Common myeloid progenitor, CD34-positive (primary cell): ENCODE data around the gene LRRC45.

Experiments
- CTCF ChIA-PET: fragments of 350-600 bp; sonication (Branson Sonifier 250); formaldehyde crosslinking; loops from one replicate; lab custom pipeline; 2021; ENCODE audit warnings: antibody characterized with exemption; lab: Charles Lee
- POLR2A ChIA-PET: fragments of 350-600 bp; sonication (Branson Sonifier 250); formaldehyde crosslinking; loops from one replicate; lab custom pipeline; 2021; ENCODE audit warnings: antibody characterized with exemption; lab: Charles Lee
- DNase-seq, 3 donors: peaks; one replicate each; pipeline versions ENCODE4 v3.0.0 to v3.0.0-alpha.2; 2013
- H3K27ac ChIP-seq, 2 experiments: 1 replicate in 1 of 2; 2 replicates in 1 of 2; pipeline ENCODE4 v1.7.0; 2013; ENCODE audit warnings: inconsistent platforms in 2 of 2, low read length in 2 of 2, mild to moderate bottlenecking in 2 of 2, low read depth in 1 of 2, moderate library complexity in 1 of 2; ENCODE audit not compliant: severe bottlenecking in 2 of 2, insufficient read depth in 1 of 2, poor library complexity in 1 of 2
- H3K27me3 ChIP-seq, 5 experiments: replicated peaks in 2 of 5; 1 replicate in 3 of 5; 2 replicates in 2 of 5; pipeline versions ENCODE4 v1.6.1 to v1.7.0; 2013; ENCODE audit warnings: low read length in 4 of 5, mild to moderate bottlenecking in 2 of 5, moderate library complexity in 2 of 5, inconsistent platforms in 1 of 5; ENCODE audit not compliant: insufficient read depth in 5 of 5, control insufficient read depth in 4 of 5
- H3K36me3 ChIP-seq, 4 experiments: 1 replicate in 2 of 4; 2 replicates in 2 of 4; pipeline versions ENCODE4 v1.6.1 to v1.7.0; 2013; ENCODE audit warnings: low read length in 3 of 4, control low read depth in 1 of 4, mild to moderate bottlenecking in 1 of 4; ENCODE audit not compliant: control insufficient read depth in 4 of 4, insufficient read depth in 4 of 4
- H3K4me1 ChIP-seq, 4 experiments: 1 replicate in 3 of 4; 2 replicates in 1 of 4; pipeline versions ENCODE4 v1.6.1 to v1.7.1; 2013; ENCODE audit warnings: low read length in 3 of 4, mild to moderate bottlenecking in 3 of 4, control low read depth in 1 of 4, inconsistent platforms in 1 of 4, moderate library complexity in 1 of 4; ENCODE audit not compliant: control insufficient read depth in 4 of 4, insufficient read depth in 4 of 4; ENCODE audit errors: control extremely low read depth in 1 of 4
- H3K4me3 ChIP-seq, 7 experiments: 1 replicate in 4 of 7; 2 replicates in 3 of 7; pipeline versions ENCODE4 v1.5.1 to v1.7.0; 2013; ENCODE audit warnings: mild to moderate bottlenecking in 7 of 7, low read length in 6 of 7, moderate library complexity in 6 of 7, inconsistent platforms in 2 of 7, low read depth in 2 of 7, control low read depth in 1 of 7; ENCODE audit not compliant: insufficient read depth in 4 of 7, control insufficient read depth in 1 of 7; ENCODE audit errors: extremely low read depth in 1 of 7
- H3K9me3 ChIP-seq, 5 experiments: 1 replicate in 4 of 5; 2 replicates in 1 of 5; pipeline versions ENCODE4 v1.6.1 to v1.7.1; 2013; ENCODE audit warnings: low read length in 4 of 5, mild to moderate bottlenecking in 2 of 5, inconsistent platforms in 1 of 5, low read depth in 1 of 5, moderate library complexity in 1 of 5; ENCODE audit not compliant: control insufficient read depth in 4 of 5, insufficient read depth in 2 of 5; ENCODE audit errors: control extremely low read depth in 1 of 5
- WGBS: methylation state at CpG from one replicate; pipeline ENCODE4 v1.1.5; 2013; ENCODE audit not compliant: insufficient coverage; 5-methylcytosine and 5-hydroxymethylcytosine counted together

Gene LRRC45

GRCh38 chr17:82020572-82021106, 2.5 kb upstream of the LRRC45 start:
- ChIA-PET CTCF (interaction anchor here (0.9 to 6.8 kb wide), 25 partner anchors 12 to 153 kb away, joined by 3 to 117 read pairs (median 5); partner anchors contain the start of genes ASPSCR1, DCXR, MAFG and NOTUM), POLR2A (interaction anchor here (2.1 kb wide), 1 partner anchor 61 kb away, joined by 11 read pairs; no protein-coding TSS in a partner anchor)
- Histone ChIP-seq H3K9me3 (no peaks in the 10 kb centered on the region), H3K36me3 (peaks cover 0 to 17% (median 7%) of the 10 kb centered on the region in 4 experiments), H3K27me3 (no peaks in the 10 kb centered on the region), H3K4me1 (peaks cover 0 to 30% (median 28%) of the 10 kb centered on the region in 4 experiments), H3K4me3 (no peak overlapping the region), H3K27ac (no peak overlapping the region)
- no peak for DNase-seq
- WGBS = 96% methylated on average over 12 of the region's 14 CpGs

- Histone ChIP-seq H3K36me3 (peaks cover 0 to 17% (median 7%) of the 10 kb centered on the region in 4 experiments), H3K27ac (peak overlapping the region in 1 of 2 experiments; percentile 76), H3K4me3 (peak overlapping the region in 6 of 7 experiments; percentile 8 to 85 (median 80)), H3K4me1 (peaks cover 0 to 33% (median 29%) of the 10 kb centered on the region in 4 experiments), H3K9me3 (no peaks in the 10 kb centered on the region), H3K27me3 (no peaks in the 10 kb centered on the region)
- DNase-seq = peak; percentile 63 to 77 (median 70)
- POLR2A ChIA-PET = interaction anchor here (2.1 kb wide), 1 partner anchor 62 kb away, joined by 11 read pairs; no protein-coding TSS in a partner anchor
- CTCF ChIA-PET = interaction anchor here (0.5 to 6.8 kb wide), 22 partner anchors 13 to 154 kb away, joined by 3 to 117 read pairs (median 4); partner anchors contain the start of genes ASPSCR1, MAFG and NOTUM
- WGBS = 43% methylated on average over 19 of the region's 25 CpGs
Measured at GRCh38 chr17:82021107-82021899, 1.8 kb upstream of the LRRC45 start.

- H3K4me3 ChIP-seq = peak overlapping the region; percentile 64 to 85 (median 77)
- ChIA-PET CTCF (interaction anchor here (0.7 to 6.8 kb wide), 17 partner anchors 13 to 154 kb away, joined by 3 to 117 read pairs (median 6); partner anchors contain the start of genes ASPSCR1, MAFG and NOTUM), POLR2A (interaction anchor here (0.6 to 2.1 kb wide), 2 partner anchors 62 to 353 kb away, joined by 4 to 11 read pairs; no protein-coding TSS in a partner anchor)
- H3K4me1 ChIP-seq = peaks cover 0 to 37% (median 29%) of the 10 kb centered on the region in 4 experiments
- DNase-seq = no peak
- H3K36me3 ChIP-seq = peaks cover 0 to 19% (median 7%) of the 10 kb centered on the region in 4 experiments
- H3K9me3 ChIP-seq = no peaks in the 10 kb centered on the region
- H3K27ac ChIP-seq = peak overlapping the region in 1 of 2 experiments; percentile 76
- H3K27me3 ChIP-seq = no peaks in the 10 kb centered on the region
- WGBS = 7% methylated on average over 9 of the region's 10 CpGs
Measured at GRCh38 chr17:82021900-82022309, 1.2 kb upstream of the LRRC45 start.

- under 1% methylated on average over 56 of the region's 64 CpGs for WGBS
- H3K36me3 ChIP-seq = peaks cover 0 to 19% (median 7%) of the 10 kb centered on the region in 4 experiments
Measured at GRCh38 chr17:82022310-82022980, 660 bp upstream of the LRRC45 start, which contains the start of gene CENPX. TSS of gene CENPX (minus strand) at chr17:82022878. CDS start at chr17:82022861, 17 bp downstream.

GRCh38 chr17:82023447-82024241, 539 bp downstream of the LRRC45 start:
- Histone ChIP-seq H3K4me3 (peak overlapping the region; percentile 61 to 80 (median 76)), H3K4me1 (peaks cover 0 to 40% (median 29%) of the 10 kb centered on the region in 4 experiments), H3K9me3 (no peaks in the 10 kb centered on the region), H3K27ac (peak overlapping the region in 1 of 2 experiments; percentile 14), H3K27me3 (no peaks in the 10 kb centered on the region), H3K36me3 (peaks cover 0 to 11% (median 5%) of the 10 kb centered on the region in 4 experiments)
- DNase-seq = peak in 2 of 3 donors; percentile 34 to 37
- CTCF ChIA-PET = interaction anchor here (0.8 to 6.8 kb wide), 5 partner anchors 20 to 95 kb away, joined by 3 to 117 read pairs (median 3); partner anchors contain the start of gene NOTUM
- WGBS = 6% methylated on average over 55 of the region's 55 CpGs
- POLR2A ChIA-PET = interaction anchor here (0.5 kb wide), 1 partner anchor 93 kb away, joined by 3 read pairs; no protein-coding TSS in a partner anchor

More at GRCh38 chr17:82022310-82022980, 660 bp upstream of the LRRC45 start, which contains the start of gene CENPX:
- H3K27me3 ChIP-seq = no peaks in the 10 kb centered on the region
- H3K4me3 ChIP-seq = peak within 1 kb of the TSS; percentile 64 to 85 (median 80)
- CTCF ChIA-PET = interaction anchor here (1.3 to 6.8 kb wide), 9 partner anchors 14 to 94 kb away, joined by 3 to 117 read pairs (median 5); partner anchors contain the start of gene NOTUM
- peak within 1 kb of the TSS in 1 of 2 experiments; percentile 76 for H3K27ac ChIP-seq
- POLR2A ChIA-PET = interaction anchor here (0.5 to 2.1 kb wide), 3 partner anchors 46 to 354 kb away, joined by 4 to 11 read pairs (median 4); no protein-coding TSS in a partner anchor
- H3K4me1 ChIP-seq = peaks cover 0 to 40% (median 29%) of the 10 kb centered on the region in 4 experiments
- peak in 1 of 3 donors; percentile 37 for DNase-seq
- no peaks in the 10 kb centered on the region for H3K9me3 ChIP-seq
